GM23338 (cell line): ENCODE results near the gene RAB29. TPM values are rescaled to one million over a fixed set of nuclear protein-coding genes. Genes with fewer than 3 reads are reported as not detected.

Experiments
- ATAC-seq: fragments of 200-7000 bp; cut with Tn5 transposase; 3 replicates; pipeline ENCODE4 v1.9.1; 2020
- DNase-seq: peaks from one replicate; pipeline ENCODE4 v3.0.0-alpha.2; 2015; ENCODE audit warnings: low spot score
- H2AFZ ChIP-seq: fragments of 200-600 bp; sonication (generic); 2 replicates; pipeline ENCODE4 v1.8.0; 2016; ENCODE audit warnings: antibody characterized with exemption, mild to moderate bottlenecking, moderate library complexity
- H3F3A ChIP-seq: fragments of 200-600 bp; sonication (generic); replicated peaks from 2 replicates; pipeline ENCODE4 v1.8.0; 2017; ENCODE audit warnings: antibody characterized with exemption, mixed run types, low read depth
- H3K27ac ChIP-seq: fragments of 200-600 bp; sonication (generic); 2 replicates; pipeline ENCODE4 v1.6.1; 2016; ENCODE audit warnings: low read depth
- H3K27me3 ChIP-seq: fragments of 200-600 bp; sonication (generic); 2 replicates; pipeline ENCODE4 v1.8.0; 2016; ENCODE audit warnings: mild to moderate bottlenecking, mixed run types, moderate library complexity; ENCODE audit not compliant: insufficient read depth
- H3K36me3 ChIP-seq: fragments of 200-600 bp; sonication (generic); 2 replicates; pipeline ENCODE4 v1.8.0; 2016; ENCODE audit warnings: mild to moderate bottlenecking; ENCODE audit not compliant: insufficient read depth
- H3K4me1 ChIP-seq: fragments of 200-600 bp; sonication (generic); 2 replicates; pipeline ENCODE4 v1.8.0; 2016; ENCODE audit warnings: mild to moderate bottlenecking, moderate library complexity; ENCODE audit not compliant: insufficient read depth
- H3K4me2 ChIP-seq: fragments of 200-600 bp; sonication (generic); 2 replicates; pipeline ENCODE4 v1.7.1; 2017; ENCODE audit warnings: mixed run types
- H3K4me3 ChIP-seq: fragments of 200-600 bp; sonication (generic); 2 replicates; pipeline ENCODE4 v1.6.1; 2016; ENCODE audit warnings: mixed run types
- H3K79me2 ChIP-seq: fragments of 200-600 bp; sonication (generic); replicated peaks from 2 replicates; pipeline ENCODE4 v1.8.0; 2017; ENCODE audit warnings: mild to moderate bottlenecking; ENCODE audit not compliant: insufficient read depth
- H3K9me2 ChIP-seq: fragments of 200-600 bp; sonication (generic); 2 replicates; pipeline ENCODE4 v1.8.0; 2017; ENCODE audit not compliant: insufficient read depth
- H4K20me1 ChIP-seq: fragments of 200-600 bp; sonication (generic); replicated peaks from 2 replicates; pipeline ENCODE4 v1.8.0; 2017; ENCODE audit warnings: mild to moderate bottlenecking; ENCODE audit not compliant: insufficient read depth
- H3K27ac Mint-ChIP-seq: 2 replicates; pipeline ENCODE4 v1.8.0; 2020; ENCODE audit warnings: inconsistent platforms, mild to moderate bottlenecking, moderate library complexity, mixed read lengths
- H3K27me3 Mint-ChIP-seq: 3 replicates; pipeline ENCODE4 v1.8.0; 2022; ENCODE audit warnings: low read depth, mild to moderate bottlenecking, moderate library complexity, mixed read lengths, inconsistent platforms; ENCODE audit not compliant: insufficient read depth, poor library complexity
- H3K36me3 Mint-ChIP-seq: 3 replicates; pipeline ENCODE4 v1.8.0; 2021; ENCODE audit warnings: low read depth, mild to moderate bottlenecking, inconsistent platforms, moderate library complexity, mixed read lengths
- H3K4me1 Mint-ChIP-seq: 3 replicates; pipeline ENCODE4 v1.8.0; 2020; ENCODE audit warnings: mild to moderate bottlenecking, inconsistent platforms, mixed read lengths
- H3K4me3 Mint-ChIP-seq: 3 replicates; pipeline ENCODE4 v1.8.0; 2021; ENCODE audit warnings: moderate library complexity, mild to moderate bottlenecking, inconsistent platforms, mixed read lengths
- H3K9me3 Mint-ChIP-seq: 3 replicates; pipeline ENCODE4 v1.8.0; 2020; ENCODE audit warnings: moderate library complexity, mild to moderate bottlenecking, inconsistent platforms, mixed read lengths
- CREB1 ChIP-seq: fragments of 250-450 bp; sonication (Bioruptor Pico); IDR thresholded peaks from 2 replicates; pipeline ENCODE4 v1.5.0; 2020; ENCODE audit warnings: low read depth, mild to moderate bottlenecking, moderate library complexity
- CTCF ChIP-seq, 2 experiments: fragments of 200-600 bp in 1 of 2; sonication (generic) in 1 of 2; conservative IDR thresholded peaks; 2 replicates each; pipeline versions ENCODE4 v1.5.1 to v1.6.1; 2016 to 2017; ENCODE audit warnings: antibody characterized with exemption in 2 of 2, low read depth in 2 of 2, mild to moderate bottlenecking in 2 of 2, moderate library complexity in 1 of 2
- ETS1 ChIP-seq: IDR thresholded peaks from 2 replicates; pipeline ENCODE4 v1.6.1; 2016; ENCODE audit warnings: antibody characterized with exemption
- EZH2 ChIP-seq: fragments of 200-600 bp; sonication (generic); IDR thresholded peaks from one replicate; pipeline ENCODE4 v1.8.0; 2017; ENCODE audit warnings: antibody characterized with exemption, mild to moderate bottlenecking, low read depth; ENCODE audit not compliant: unreplicated experiment
- JUNB ChIP-seq: IDR thresholded peaks from one replicate; pipeline ENCODE4 v1.6.1; 2016; ENCODE audit warnings: antibody characterized with exemption; ENCODE audit not compliant: unreplicated experiment
- POLR2AphosphoS5 ChIP-seq: IDR thresholded peaks from 2 replicates; pipeline ENCODE4 v1.6.1; 2016; ENCODE audit warnings: antibody characterized with exemption, low read depth
- STAT1 ChIP-seq: IDR thresholded peaks from one replicate; pipeline ENCODE4 v1.6.1; 2016; ENCODE audit warnings: antibody characterized with exemption; ENCODE audit not compliant: unreplicated experiment
- ZNF114 ChIP-seq: fragments of 250-450 bp; sonication (Bioruptor Pico); IDR thresholded peaks from 2 replicates; pipeline ENCODE4 v1.5.0; 2020; ENCODE audit warnings: mild to moderate bottlenecking, moderate library complexity
- ZNF331 ChIP-seq: fragments of 250-450 bp; sonication (Bioruptor Pico); IDR thresholded peaks from 2 replicates; pipeline ENCODE4 v1.5.0; 2020; ENCODE audit warnings: low read depth, mild to moderate bottlenecking, moderate library complexity
- ZNF462 ChIP-seq: fragments of 250-450 bp; sonication (Bioruptor Pico); IDR thresholded peaks from 2 replicates; pipeline ENCODE4 v1.5.0; 2020; ENCODE audit warnings: mild to moderate bottlenecking, moderate library complexity
- polyA plus RNA-seq: library from polyadenylated mRNA; unstranded; fragments of >200 nt; fragmentation: Nextera tagmentation; extraction: Ambion mirVana; gene quantifications from 2 replicates; pipeline ENCODE4 v1.2.1, GENCODE V29; 2016
- total RNA-seq: library from RNA; depleted of rRNA; stranded (reverse); fragments of >200 nt; shearing (Covaris generic); gene quantifications from 2 replicates; pipeline ENCODE4 v1.2.3, GENCODE V29; 2014

RAB29 gene
- total and polyA plus RNA-seq, 2 experiments from 2014 or later = 7.1 to 9.1 TPM

GRCh38 chr1:205783433-205783795 lies 8.1 kb upstream of the RAB29 start:
- Histone ChIP-seq H2AFZ (no peak overlapping the region), H4K20me1 (no peaks in the 10 kb centered on the region), H3K27ac (no peak overlapping the region), H3K36me3 (no peaks in the 10 kb centered on the region), H3K9me2 (no peaks in the 10 kb centered on the region), H3K4me1 (no peaks in the 10 kb centered on the region), H3K4me2 (no peak overlapping the region), H3K79me2 (no peaks in the 10 kb centered on the region), H3F3A (0 out of 2 replicates have a peak, but pooled peaks cover 3% of the 10 kb centered on the region), H3K4me3 (no peak overlapping the region), H3K27me3 (no peaks in the 10 kb centered on the region)
- Mint-ChIP-seq H3K4me1 (no peaks in the 10 kb centered on the region; the same call in 2 of the 3 replicates), H3K4me3 (no peak overlapping the region), H3K27me3 (peaks cover 3% of the 10 kb centered on the region), H3K27ac (no peak overlapping the region), H3K36me3 (no peaks in the 10 kb centered on the region), H3K9me3 (no peaks in the 10 kb centered on the region)
- TF ChIP-seq ZNF331 (no peak), STAT1 (no peak), ZNF114 (CRISPR knock-in tag) (no peak), POLR2AphosphoS5 (no peak), ETS1 (no peak), CREB1 (no peak)
- ATAC-seq = no peak
- no peak for DNase-seq

- Histone ChIP-seq H3K4me2 (no peak overlapping the region), H4K20me1 (no peaks in the 10 kb centered on the region), H3K27ac (no peak overlapping the region), H2AFZ (no peak overlapping the region), H3K4me3 (no peak overlapping the region), H3K9me2 (no peaks in the 10 kb centered on the region), H3K4me1 (no peaks in the 10 kb centered on the region), H3K79me2 (no peaks in the 10 kb centered on the region), H3K27me3 (no peaks in the 10 kb centered on the region), H3K36me3 (no peaks in the 10 kb centered on the region), H3F3A (0 out of 2 replicates have a peak, but pooled peaks cover 3% of the 10 kb centered on the region)
- Mint-ChIP-seq H3K36me3 (no peaks in the 10 kb centered on the region), H3K9me3 (no peaks in the 10 kb centered on the region; the same call in 2 of the 3 replicates), H3K27me3 (peaks cover 3% of the 10 kb centered on the region), H3K4me3 (no peak overlapping the region), H3K4me1 (no peaks in the 10 kb centered on the region; the same call in 2 of the 3 replicates), H3K27ac (no peak overlapping the region)
- ATAC-seq (no peak), DNase-seq (no peak)
- no peak for TF ChIP-seq ZNF331
- TF ChIP-seq CREB1 = no peak
- no peak for TF ChIP-seq EZH2
- no peak for TF ChIP-seq ZNF114 (CRISPR knock-in tag)
- TF ChIP-seq POLR2AphosphoS5 = no peak
- TF ChIP-seq STAT1 = no peak
- TF ChIP-seq ZNF462 (CRISPR knock-in tag) = no peak
- no peak for TF ChIP-seq JUNB
- TF ChIP-seq CTCF (conservative IDR thresholded peaks at IDR 0.05; ENCODE audit: low read depth in 2 of 2) = no peak
- no peak for TF ChIP-seq ETS1
Observed at GRCh38 chr1:205782627-205783432, 7.5 kb upstream of the RAB29 start.
